ENCODE measurements around the gene PRKAR1B. TPM values are rescaled to one million over a fixed set of nuclear protein-coding genes. Genes with fewer than 3 reads are reported as not detected.
A peak's percentile ranks its signal among the peaks of the same experiment; 100 is the strongest.

PRKAR1B gene
- total and polyA plus RNA-seq, 7 experiments from 2014 or later = 16.1 to 51.4 (median 28.7) TPM

DNA sequence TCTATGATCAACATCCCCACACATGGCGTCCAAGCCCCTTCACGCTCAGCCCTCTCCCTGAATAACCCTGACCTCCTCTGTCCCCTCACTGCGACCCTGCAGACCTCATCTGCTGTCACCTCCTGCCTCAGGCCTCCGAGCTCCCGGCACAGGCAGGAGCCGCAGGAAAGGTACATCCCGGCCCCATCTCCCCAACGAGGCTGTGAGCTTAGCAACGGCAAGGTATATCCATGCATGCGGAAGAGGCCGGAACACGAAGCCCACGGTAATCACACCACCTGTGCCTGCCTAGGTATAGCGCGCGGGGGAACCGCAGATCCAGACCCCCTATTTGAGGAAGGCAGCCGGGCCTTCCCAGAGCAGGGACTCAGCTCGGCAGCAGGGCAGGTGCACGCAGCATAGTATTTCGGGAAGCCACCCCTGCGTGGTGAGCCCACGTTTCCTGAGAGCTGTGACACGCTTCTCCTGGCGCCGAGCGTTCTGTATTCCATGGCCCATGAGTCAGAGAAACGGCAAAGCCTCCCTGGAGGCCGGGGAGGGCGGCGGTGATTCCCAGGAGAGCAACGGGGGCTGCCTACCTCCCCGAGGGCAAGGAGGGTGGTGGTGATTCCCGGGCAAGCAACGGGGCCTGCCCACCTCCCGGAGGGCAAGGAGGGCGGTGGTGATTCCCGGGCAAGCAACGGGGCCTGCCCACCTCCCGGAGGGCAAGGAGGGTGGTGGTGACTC is 50.7 kb downstream of the PRKAR1B start:
- ATAC-seq (no peak), DNase-seq (no peak)
- peak overlapping the region in 2 of 9 donors; percentile 38 to 62 for H3K27ac Mint-ChIP-seq
- no peak overlapping the region for H3K27ac ChIP-seq (ENCODE audit: low read depth, low read length)
- no peaks in the 10 kb centered on the region for H3K9me3 ChIP-seq (ENCODE audit: control insufficient read depth in 2 of 3, low read length in 3 of 3)
- no peak overlapping the region for H3K4me3 Mint-ChIP-seq
- no peaks in the 10 kb centered on the region for H3K27me3 ChIP-seq (ENCODE audit: control insufficient read depth in 2 of 2, insufficient read depth in 2 of 2, low read length in 2 of 2)
- peaks cover 0 to 47% (median 5%) of the 10 kb centered on the region in 3 experiments for H3K36me3 ChIP-seq (ENCODE audit: control insufficient read depth in 2 of 3, insufficient read depth in 3 of 3, low read length in 3 of 3)
- peaks cover 0 to 8% (median 0%) of the 10 kb centered on the region in 7 donors for H3K4me1 Mint-ChIP-seq
- H3K36me3 Mint-ChIP-seq = peaks cover 16 to 53% (median 31%) of the 10 kb centered on the region in 5 donors
- intact Hi-C loops (cut with micrococcal nuclease) = no loop called here
- no peak overlapping the region for H3K4me3 ChIP-seq (ENCODE audit: low read length)
- POLR2A ChIA-PET = no interaction called here
- peaks cover 0 to 15% (median 0%) of the 10 kb centered on the region in 11 donors for H3K9me3 Mint-ChIP-seq
- CTCF ChIA-PET = no interaction called here
- H3K4me1 ChIP-seq (ENCODE audit: control insufficient read depth in 2 of 2, insufficient read depth in 2 of 2, low read length in 2 of 2) = no peaks in the 10 kb centered on the region
- H3K27me3 Mint-ChIP-seq = no peaks in the 10 kb centered on the region

DNA sequence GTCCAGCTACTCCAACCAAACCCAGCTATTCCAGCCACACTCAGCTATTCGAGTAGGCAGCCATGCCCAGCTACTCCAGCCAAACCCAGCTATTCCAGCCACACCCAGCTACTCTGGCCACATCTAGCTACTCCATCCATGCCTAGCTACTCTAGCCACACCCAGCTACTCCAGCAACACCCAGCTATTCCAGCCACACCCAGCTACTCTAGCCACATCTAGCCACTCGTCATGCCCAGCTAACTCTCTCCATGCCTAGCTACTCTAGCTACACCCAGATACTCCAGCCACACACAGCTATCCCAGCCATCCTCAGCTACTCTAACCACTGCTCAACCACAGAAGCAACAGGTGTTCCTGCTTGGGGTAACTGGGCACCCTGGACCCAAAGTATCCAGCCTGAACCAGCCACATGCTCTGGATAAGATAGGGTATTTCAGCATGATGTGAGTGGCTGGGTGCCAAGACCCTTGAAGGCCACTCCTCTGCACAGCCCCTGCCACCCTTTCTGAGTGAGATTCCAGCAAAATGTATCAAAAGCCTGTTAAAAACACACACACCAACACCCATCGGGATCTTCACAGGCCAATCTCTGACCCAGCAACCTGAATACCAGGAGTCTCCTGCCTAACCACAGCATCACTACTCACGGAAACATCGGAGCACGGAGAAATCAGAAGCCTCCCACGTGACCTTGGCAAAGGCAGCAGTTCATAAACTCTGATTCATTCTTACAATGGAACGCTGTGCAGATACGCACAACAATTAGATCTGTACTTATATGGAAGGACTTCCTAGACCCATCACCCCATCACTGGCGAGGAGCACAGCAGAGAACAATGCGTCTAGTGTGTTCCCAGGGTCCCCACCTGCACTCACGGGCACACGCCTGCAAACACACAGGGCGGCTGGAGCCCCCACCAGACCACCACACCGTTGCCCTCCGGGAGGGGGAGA is 52.3 kb downstream of the PRKAR1B start:
- ChIA-PET CTCF (interaction anchor here (0.7 kb wide), 2 partner anchors 9 to 258 kb away, joined by 3 read pairs; no protein-coding TSS in a partner anchor), POLR2A (no interaction called here)
- DNase-seq (no peak), ATAC-seq (no peak)
- Mint-ChIP-seq H3K4me1 (peaks cover 0 to 8% (median 0%) of the 10 kb centered on the region in 7 donors), H3K4me3 (no peak overlapping the region), H3K27me3 (no peaks in the 10 kb centered on the region), H3K27ac (peak overlapping the region in 7 of 9 donors; percentile 19 to 77 (median 39)), H3K36me3 (peaks cover 16 to 45% (median 26%) of the 10 kb centered on the region in 5 donors), H3K9me3 (peaks cover 0 to 15% (median 0%) of the 10 kb centered on the region in 11 donors)
- Histone ChIP-seq H3K27me3 (ENCODE audit: control insufficient read depth in 2 of 2, insufficient read depth in 2 of 2, low read length in 2 of 2) (no peaks in the 10 kb centered on the region), H3K36me3 (ENCODE audit: control insufficient read depth in 2 of 3, insufficient read depth in 3 of 3, low read length in 3 of 3) (peaks cover 0 to 35% (median 5%) of the 10 kb centered on the region in 3 experiments), H3K4me3 (ENCODE audit: low read length) (no peak overlapping the region), H3K27ac (ENCODE audit: low read depth, low read length) (no peak overlapping the region), H3K9me3 (ENCODE audit: control insufficient read depth in 2 of 3, low read length in 3 of 3) (no peaks in the 10 kb centered on the region), H3K4me1 (ENCODE audit: control insufficient read depth in 2 of 2, insufficient read depth in 2 of 2, low read length in 2 of 2) (no peaks in the 10 kb centered on the region)
- intact Hi-C loops (cut with micrococcal nuclease) = no loop called here

DNA sequence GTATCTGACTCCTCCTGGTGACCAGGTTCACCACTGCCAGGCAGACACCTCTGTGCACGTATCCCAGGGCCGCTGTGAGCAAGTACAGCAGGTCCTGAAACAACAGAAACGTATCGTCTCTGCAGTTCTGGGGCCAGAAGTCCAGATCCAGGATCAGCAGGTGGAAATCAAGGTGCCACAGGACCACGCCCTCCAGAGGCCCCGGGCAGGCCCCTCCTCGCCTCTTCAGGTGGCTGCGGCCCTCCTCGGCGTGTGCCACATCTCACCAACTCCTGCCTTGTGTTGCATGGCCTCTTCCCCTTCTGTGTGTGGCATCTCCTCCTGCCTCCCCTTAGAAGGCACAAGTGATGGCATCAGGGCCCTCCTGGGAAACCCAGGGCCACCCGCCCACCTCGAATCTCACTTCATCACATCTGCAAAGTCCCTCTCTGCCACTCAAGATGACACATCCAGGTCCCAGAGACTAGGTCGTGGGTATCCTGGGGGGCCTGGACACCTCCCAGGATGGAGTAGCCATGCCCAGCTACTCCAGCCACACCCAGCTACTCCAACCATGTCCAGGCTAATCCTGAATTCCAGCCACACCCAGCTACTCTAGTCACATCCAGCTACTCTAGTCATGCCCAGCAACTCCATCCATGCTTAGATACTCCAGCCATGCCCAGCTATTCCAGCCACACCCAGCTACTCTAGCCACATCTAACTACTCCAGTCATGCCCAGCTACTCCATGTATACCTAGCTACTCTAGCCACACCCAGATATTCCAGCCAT is 53.2 kb downstream of the PRKAR1B start:
- Histone ChIP-seq H3K4me3 (ENCODE audit: low read length) (no peak overlapping the region), H3K27ac (ENCODE audit: low read depth, low read length) (no peak overlapping the region), H3K4me1 (ENCODE audit: control insufficient read depth in 2 of 2, insufficient read depth in 2 of 2, low read length in 2 of 2) (no peaks in the 10 kb centered on the region), H3K27me3 (ENCODE audit: control insufficient read depth in 2 of 2, insufficient read depth in 2 of 2, low read length in 2 of 2) (no peaks in the 10 kb centered on the region), H3K36me3 (ENCODE audit: control insufficient read depth in 2 of 3, insufficient read depth in 3 of 3, low read length in 3 of 3) (peaks cover 0 to 27% (median 0%) of the 10 kb centered on the region in 3 experiments), H3K9me3 (ENCODE audit: control insufficient read depth in 2 of 3, low read length in 3 of 3) (no peaks in the 10 kb centered on the region)
- intact Hi-C loops (cut with micrococcal nuclease) = loop anchor here in 1 of 2 donors (1.0 kb wide), 1 partner anchor 342 kb away; no protein-coding TSS in a partner anchor
- peaks cover 10 to 40% (median 21%) of the 10 kb centered on the region in 5 donors for H3K36me3 Mint-ChIP-seq
- DNase-seq (no peak), ATAC-seq (no peak)
- CTCF ChIA-PET = interaction anchor here (0.5 to 0.7 kb wide), 2 partner anchors 257 to 1298 kb away, joined by 3 read pairs; no protein-coding TSS in a partner anchor
- POLR2A ChIA-PET = interaction anchor here (0.6 kb wide), 1 partner anchor 49 kb away, joined by 3 read pairs; no protein-coding TSS in a partner anchor
- peaks cover 0 to 14% (median under 1%) of the 10 kb centered on the region in 11 donors for H3K9me3 Mint-ChIP-seq
- H3K4me1 Mint-ChIP-seq = peaks cover 0 to 9% (median 0%) of the 10 kb centered on the region in 7 donors
- H3K27ac Mint-ChIP-seq = peak overlapping the region in 3 of 9 donors; percentile 59 to 77 (median 62)
- no peaks in the 10 kb centered on the region for H3K27me3 Mint-ChIP-seq
- no peak overlapping the region for H3K4me3 Mint-ChIP-seq

DNA sequence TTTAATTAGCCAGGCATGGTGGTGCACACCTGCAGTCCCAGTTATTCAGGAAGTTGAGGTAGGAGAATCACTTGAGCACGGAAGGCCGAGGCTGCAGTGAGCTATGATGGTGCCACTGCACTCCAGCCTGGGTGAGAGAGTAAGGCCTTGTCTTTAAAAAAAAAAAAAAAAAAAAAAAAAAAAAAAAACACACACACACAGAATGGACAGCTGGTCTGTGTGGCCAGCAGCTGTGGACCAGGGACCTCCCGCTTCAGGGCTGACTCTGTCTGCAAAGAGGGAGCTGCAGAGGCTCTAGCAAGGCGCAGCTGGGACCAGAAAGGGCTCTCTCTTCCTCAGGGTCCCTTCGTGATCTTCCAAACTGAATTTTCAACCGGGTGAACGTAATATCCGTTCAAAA is 54.2 kb downstream of the PRKAR1B start:
- Mint-ChIP-seq H3K4me1 (peaks cover 0 to 15% (median 0%) of the 10 kb centered on the region in 7 donors), H3K27me3 (no peaks in the 10 kb centered on the region), H3K9me3 (peaks cover 0 to 17% (median 3%) of the 10 kb centered on the region in 11 donors), H3K4me3 (no peak overlapping the region), H3K27ac (peak overlapping the region in 1 of 9 donors; percentile 19), H3K36me3 (peaks cover 10 to 40% (median 22%) of the 10 kb centered on the region in 5 donors)
- Histone ChIP-seq H3K9me3 (ENCODE audit: control insufficient read depth in 2 of 3, low read length in 3 of 3) (no peaks in the 10 kb centered on the region), H3K27ac (ENCODE audit: low read depth, low read length) (no peak overlapping the region), H3K36me3 (ENCODE audit: control insufficient read depth in 2 of 3, insufficient read depth in 3 of 3, low read length in 3 of 3) (peaks cover 0 to 20% (median 0%) of the 10 kb centered on the region in 3 experiments), H3K4me3 (ENCODE audit: low read length) (no peak overlapping the region), H3K27me3 (ENCODE audit: control insufficient read depth in 2 of 2, insufficient read depth in 2 of 2, low read length in 2 of 2) (no peaks in the 10 kb centered on the region), H3K4me1 (ENCODE audit: control insufficient read depth in 2 of 2, insufficient read depth in 2 of 2, low read length in 2 of 2) (peaks cover 0 to 3% of the 10 kb centered on the region in 2 donors)
- ATAC-seq = no peak
- DNase-seq = no peak
- CTCF ChIA-PET = no interaction called here
- intact Hi-C loops (cut with micrococcal nuclease) = loop anchor here in 1 of 2 donors (1.0 kb wide), 1 partner anchor 341 kb away; no protein-coding TSS in a partner anchor
- POLR2A ChIA-PET = interaction anchor here (0.6 kb wide), 1 partner anchor 48 kb away, joined by 3 read pairs; no protein-coding TSS in a partner anchor

DNA sequence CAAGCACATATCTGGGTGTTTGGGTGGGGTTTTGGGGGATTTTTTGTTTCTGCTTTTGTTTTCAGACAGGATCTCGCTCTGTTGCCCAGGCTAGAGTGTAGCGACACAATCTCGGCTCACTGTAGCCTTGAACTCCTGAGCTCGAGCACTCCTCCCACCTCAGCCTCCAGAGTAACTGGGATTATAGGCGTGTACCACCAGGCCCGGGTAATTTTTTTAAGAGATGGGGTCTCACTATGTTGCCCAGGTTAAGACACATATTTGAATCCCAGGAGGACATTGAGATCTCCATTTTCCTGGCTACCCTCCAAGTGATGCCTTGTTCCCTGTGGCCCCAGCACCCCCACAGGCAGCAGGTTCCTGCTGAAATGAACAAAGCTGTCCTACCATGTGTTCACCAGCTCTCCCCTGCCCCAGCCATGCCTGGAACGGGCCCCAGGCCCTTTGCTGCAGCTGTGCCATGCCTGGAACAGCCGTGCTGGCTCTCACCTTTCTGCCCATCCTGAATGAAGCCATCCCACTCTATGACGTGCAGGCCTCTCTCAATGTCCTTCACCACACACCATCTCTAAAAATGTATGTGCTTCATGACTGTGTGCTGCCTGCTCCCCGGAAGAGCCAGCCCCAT is 55.6 kb downstream of the PRKAR1B start:
- peaks cover 0 to 15% (median 0%) of the 10 kb centered on the region in 3 experiments for H3K36me3 ChIP-seq (ENCODE audit: control insufficient read depth in 2 of 3, insufficient read depth in 3 of 3, low read length in 3 of 3)
- no peak overlapping the region for H3K27ac ChIP-seq (ENCODE audit: low read depth, low read length)
- Mint-ChIP-seq H3K9me3 (peaks cover 0 to 17% (median 3%) of the 10 kb centered on the region in 11 donors), H3K27me3 (no peaks in the 10 kb centered on the region), H3K4me3 (no peak overlapping the region), H3K27ac (peak overlapping the region in 5 of 9 donors; percentile 17 to 63 (median 31)), H3K4me1 (peaks cover 0 to 15% (median 0%) of the 10 kb centered on the region in 7 donors), H3K36me3 (peaks cover 10 to 33% (median 22%) of the 10 kb centered on the region in 5 donors)
- POLR2A ChIA-PET = interaction anchor here (1.1 kb wide), 1 partner anchor 87 kb away, joined by 3 read pairs; no protein-coding TSS in a partner anchor
- ATAC-seq = no peak
- CTCF ChIA-PET = interaction anchor here (1.7 kb wide), 1 partner anchor 35 kb away, joined by 3 read pairs; no protein-coding TSS in a partner anchor
- no peak overlapping the region for H3K4me3 ChIP-seq (ENCODE audit: low read length)
- DNase-seq = no peak
- H3K27me3 ChIP-seq (ENCODE audit: control insufficient read depth in 2 of 2, insufficient read depth in 2 of 2, low read length in 2 of 2) = no peaks in the 10 kb centered on the region
- intact Hi-C loops (cut with micrococcal nuclease) = no loop called here
- H3K4me1 ChIP-seq (ENCODE audit: control insufficient read depth in 2 of 2, insufficient read depth in 2 of 2, low read length in 2 of 2) = peaks cover 0 to 9% of the 10 kb centered on the region in 2 donors
- no peaks in the 10 kb centered on the region for H3K9me3 ChIP-seq (ENCODE audit: control insufficient read depth in 2 of 3, low read length in 3 of 3)

All from naive thymus-derived CD4-positive, alpha-beta T cell (primary cell).